Nucleus accumbens (tissue), 56 donors: Measurements from ENCODE around the gene DNLZ.
"Not testable (repeated sequence)": the region's sequence is repeated elsewhere in the genome, so short reads cannot be mapped to it uniquely, and the experiment has no call there.

Source experiments
- DNase-seq, 56 donors: peaks; one replicate each; lab custom pipeline; 2025; lab: John Stamatoyannopoulos, UW

DNLZ gene

DNA sequence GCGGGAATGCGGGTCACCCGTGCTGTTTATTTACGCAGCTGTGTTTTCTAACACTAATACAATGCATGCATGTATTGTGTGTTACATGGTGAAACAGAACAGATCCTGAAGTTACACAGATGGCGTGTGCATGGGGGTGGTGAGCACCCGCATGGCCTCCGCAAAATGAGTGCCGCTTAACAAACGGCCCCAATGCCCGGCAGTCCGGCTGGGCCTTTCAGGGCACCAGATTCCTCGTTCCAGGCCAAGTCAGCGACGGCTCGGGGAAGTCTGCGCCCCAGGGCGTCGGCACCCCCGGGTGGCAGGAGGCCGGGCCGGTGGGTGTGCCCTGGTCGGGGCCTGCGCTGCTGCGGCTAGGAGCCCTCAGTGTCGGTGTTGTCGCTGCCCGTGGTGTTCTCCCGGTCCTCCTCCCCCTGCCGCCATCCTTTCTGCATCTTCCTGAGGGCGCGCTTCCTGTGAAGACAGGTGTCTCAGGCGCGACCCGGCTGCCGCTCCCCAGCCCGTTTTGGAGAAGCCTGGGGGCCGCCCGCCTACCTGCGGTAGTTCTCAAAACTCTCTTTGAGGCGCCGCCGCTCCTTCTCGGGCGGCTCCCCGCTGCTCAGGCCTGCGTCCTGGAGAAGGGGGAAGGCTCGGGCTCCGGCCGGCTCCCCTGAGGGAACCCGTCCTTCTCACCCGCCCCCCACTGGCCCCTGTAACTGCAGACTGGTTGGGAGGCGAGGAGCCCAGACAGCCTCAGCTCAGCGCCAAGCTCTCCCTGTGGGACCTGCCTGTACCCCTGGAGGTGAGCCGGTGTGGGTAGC, 605 bp upstream of the DNLZ start:
- DNase-seq = no peak

DNA sequence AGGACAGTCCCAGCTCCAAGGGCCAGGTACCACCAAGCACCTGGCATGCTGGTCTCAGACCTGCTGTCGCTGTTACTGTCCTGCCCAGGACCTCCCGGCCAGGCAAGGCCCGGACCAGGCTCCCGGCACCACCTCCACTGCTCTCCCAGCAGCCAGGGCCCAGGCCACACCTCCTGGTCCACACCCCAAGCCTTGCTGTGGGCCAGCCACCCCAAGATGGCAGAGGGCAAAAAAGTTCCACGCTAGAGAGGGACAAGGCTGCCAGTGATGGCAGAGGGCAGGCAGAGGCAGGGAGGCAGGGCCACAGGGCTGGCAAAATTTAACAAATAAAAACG, 1.1 kb downstream of the DNLZ start:
- DNase-seq = no peak

DNA sequence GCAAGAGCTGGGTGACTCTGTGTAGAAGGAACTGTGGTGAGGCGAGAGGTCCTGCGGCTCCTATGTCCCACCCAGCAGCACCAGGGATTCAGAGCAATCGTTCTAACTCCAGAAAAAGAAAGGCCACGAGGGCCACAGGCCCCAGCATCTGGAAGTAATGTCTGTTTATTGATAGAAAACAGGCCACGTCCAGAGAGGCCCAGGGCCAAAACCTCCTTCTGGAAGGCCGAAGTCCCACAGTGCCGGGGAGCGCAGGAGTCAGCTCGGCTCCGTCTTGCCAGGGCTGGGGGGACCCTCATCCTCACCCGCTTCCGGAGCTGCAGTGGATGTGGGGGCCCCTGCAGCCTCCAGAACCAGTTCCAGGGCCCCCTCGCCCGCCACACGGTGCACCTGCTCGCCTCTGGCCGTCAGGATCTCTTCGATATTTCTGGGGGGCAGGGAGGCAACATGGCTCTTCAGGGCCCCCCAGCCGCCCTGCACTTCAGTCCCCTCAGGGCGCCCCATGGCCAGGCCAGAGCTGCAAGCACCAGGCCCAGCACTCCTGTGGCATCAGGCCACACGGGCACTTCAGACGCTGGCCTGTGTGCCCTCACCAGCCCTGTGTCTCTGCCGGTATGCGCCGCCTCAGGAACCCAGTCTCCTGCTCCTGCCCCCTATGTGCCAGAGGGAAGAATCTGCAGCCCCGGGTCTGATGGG, 1.6 kb downstream of the DNLZ start:
- DNase-seq = no peak

DNA sequence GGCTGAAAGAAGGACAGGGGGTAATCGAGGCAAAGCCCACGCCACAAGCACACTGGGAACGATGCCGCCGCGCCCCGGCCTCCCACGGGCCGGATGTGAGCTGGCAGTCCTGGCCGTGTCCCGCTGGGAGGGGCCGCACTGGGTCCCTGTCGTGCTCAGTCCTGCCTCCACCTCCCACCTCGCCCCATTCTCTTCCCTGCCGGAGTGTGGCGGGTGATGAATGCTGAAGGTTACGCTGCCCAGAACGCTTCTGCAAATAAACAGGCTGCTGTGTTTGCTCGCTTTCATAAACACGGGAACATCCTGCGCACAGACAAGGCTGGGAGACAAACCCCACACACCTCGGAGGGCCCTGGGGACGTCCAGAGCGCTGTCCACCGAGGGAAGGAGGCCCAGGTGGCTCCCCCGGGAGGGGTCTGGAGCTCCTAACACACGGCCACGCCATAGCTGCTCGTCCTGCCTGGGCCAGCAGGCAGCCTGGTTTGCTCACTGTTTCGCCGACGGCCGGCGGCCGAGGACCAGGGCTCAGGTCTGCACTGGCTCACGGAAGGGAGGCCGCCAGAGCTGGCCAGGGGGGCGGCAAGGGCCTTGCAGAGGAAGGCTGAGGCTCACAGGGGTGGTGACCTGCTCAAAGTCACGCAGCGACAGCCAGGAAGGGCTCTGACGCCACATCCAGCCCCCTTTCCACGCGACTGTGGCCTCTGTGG, 2.3 kb downstream of the DNLZ start:
- no peak for DNase-seq

DNA sequence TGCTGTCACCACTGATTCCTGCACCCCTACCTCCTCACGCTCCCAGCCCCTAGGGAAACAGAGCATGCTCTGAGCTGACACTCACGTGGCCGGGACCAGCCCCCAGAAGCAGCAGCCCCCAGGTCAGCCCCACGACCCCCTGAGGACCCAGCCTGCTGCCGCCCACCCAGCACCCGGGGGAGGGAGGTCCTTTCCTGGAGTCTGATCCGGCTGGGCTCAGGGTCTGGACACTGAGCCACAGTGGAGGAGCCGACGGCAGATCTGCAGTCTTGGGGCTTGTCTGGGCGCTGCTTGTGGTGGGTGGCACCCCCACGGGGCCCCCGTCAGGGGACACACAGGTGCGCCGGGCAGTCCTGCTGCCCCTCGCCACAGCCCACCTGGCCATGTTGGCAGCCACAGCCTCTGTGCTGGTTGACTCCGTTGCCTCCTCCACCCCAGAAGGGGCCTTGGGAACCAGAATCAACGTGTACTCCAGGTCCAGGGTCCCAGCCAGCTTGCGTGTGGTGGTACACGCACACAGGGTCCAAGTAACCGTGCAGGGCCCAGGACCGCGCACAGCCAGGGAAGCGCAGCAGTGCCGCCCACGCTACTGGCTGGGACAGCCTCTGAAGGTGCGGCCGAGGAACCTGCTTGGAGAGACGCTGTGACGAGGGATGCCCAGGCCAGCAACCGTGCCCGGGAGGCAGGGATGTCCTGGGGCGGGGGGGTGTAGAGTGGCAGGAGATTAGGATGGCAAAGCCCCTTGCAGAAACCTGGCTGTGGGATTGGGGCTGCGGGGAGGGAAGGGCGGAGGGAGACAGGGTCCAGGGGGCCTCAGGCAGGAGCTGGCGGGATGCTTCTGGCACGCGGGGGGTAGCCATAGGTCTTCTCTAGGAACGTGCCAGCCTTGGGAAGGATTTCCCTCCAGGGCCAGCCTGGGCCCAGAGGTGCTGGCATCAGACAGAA, 3.5 kb downstream of the DNLZ start:
- DNase-seq = no peak

DNA sequence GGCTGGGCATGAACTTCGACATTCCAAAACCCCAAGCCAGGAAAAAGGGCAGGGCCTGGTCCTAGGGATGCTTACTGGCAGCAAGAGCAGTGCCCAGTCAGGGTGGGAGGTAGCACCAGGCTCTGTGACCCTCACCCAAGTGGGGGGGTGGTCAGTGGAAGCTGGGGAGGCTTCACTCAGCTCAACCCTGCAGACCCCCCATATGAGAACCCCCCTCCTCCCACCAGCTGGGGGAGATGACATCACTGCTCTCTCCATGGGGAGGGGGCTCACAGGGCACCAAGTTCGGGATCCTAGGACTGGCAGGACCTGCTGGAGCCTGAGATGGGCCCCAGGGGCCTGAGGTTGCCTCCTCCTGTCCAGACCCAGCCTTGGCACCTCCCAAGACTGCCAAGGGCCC, 4.7 kb downstream of the DNLZ start:
- DNase-seq = no peak

DNA sequence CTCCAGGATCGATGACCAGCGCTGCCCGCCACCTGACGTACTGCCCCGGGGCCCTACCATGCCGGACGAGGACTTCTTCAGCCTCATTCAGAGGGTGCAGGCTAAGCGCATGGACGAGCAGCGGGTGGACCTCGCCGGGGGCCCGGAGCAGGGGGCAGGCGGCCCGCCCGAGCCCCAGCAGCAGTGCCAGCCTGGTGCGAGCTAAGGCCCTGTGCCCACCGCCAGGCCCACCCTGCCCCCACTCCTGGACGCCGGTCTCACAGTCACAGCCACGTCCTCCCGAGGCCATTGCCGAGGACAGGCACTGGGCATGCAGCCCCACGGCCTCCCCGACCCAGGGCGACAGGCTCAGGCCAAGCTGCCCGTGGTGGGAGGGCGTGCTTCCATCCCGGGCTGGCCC, 5.5 kb downstream of the DNLZ start:
- no peak for DNase-seq

DNA sequence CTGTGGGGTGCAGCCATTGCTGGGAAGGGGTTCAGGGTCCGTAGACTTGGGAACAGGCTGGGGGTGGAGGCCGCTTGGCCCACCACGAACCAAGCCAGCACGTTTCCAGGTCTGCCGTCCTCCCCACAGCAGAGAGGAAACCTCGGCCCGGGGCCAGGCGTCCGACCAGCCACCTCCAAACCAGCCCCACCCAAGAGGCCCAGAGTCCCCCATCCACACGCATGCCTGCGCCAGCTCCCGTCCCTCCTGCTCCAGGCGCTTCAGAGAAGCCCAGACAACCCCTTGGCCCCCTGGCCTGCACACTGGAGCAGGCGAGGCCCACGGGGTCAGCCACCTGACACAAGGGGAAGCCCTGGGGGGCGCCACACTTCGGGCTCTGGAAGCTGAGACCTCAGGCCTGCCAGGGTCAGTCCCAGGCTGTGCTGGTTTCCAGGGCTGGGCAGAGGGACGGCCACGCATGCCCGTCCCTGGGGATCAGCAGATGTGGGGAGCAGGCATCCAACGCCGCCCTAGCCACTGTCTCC, 6.3 kb downstream of the DNLZ start:
- no peak for DNase-seq

DNA sequence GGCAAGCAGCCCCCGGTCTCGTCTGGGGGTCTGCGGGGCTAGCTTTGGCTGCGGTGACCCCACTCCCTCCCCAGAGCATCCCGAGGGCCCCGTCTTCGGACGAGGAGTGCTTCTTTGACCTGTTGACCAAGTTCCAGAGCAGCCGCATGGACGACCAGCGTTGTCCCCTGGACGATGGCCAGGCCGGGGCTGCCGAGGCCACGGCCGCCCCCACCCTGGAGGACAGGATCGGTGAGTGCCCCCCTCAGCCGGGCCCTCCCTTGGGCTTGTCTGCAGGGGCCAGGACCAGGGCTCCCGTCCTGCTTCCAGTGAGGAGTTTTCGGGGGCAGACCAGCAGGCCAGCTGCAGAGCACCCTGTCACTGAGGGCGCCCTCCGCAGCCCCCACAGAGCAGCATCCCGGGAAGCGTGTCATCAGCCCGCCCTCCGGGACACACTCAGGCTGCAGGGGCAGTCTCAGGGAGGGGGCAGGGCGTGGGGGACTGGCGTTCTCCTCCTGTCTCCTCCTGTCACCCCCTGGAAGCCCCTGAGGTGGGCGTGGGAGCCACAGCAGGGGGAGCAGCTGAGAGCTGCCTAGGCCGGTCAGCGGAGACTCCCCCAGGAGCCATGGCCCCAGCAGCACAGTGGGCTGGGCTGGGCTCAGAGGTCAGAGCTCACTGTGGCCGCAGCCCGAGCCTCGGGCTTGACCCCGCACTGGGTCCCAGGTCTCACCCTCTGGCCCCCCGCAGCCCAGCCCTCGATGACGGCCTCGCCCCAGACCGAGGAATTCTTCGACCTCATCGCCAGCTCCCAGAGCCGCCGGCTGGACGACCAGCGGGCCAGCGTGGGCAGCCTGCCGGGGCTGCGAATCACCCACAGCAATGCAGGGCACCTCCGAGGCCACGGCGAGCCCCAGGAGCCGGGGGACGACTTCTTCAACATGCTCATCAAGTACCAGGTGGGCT, 7.7 kb downstream of the DNLZ start:
- DNase-seq = no peak

DNA sequence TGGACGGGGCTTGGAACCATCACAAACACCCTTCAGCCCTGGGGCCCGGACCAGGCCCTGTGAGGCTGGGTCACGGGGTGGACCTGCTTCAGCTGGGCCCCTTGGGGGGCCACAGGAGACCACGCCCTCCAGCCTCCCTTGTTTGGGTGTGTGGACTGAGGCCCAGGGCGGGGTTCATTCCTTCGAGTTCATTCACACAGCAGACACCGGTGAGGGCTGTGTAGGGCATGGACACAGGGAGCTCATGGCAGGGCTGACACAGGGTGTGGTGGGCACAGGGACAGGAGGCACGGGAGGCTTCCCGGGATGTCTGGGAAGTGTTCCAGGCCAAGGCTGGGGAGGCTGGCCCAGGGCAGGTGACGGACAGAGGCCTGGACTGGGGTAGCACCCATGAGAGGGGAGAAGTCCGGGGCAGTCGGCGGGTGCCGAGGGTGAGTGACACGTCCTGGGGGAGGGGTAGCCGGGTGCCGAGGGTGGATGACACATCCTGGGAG, 8.9 kb downstream of the DNLZ start:
- DNase-seq = no peak

DNA sequence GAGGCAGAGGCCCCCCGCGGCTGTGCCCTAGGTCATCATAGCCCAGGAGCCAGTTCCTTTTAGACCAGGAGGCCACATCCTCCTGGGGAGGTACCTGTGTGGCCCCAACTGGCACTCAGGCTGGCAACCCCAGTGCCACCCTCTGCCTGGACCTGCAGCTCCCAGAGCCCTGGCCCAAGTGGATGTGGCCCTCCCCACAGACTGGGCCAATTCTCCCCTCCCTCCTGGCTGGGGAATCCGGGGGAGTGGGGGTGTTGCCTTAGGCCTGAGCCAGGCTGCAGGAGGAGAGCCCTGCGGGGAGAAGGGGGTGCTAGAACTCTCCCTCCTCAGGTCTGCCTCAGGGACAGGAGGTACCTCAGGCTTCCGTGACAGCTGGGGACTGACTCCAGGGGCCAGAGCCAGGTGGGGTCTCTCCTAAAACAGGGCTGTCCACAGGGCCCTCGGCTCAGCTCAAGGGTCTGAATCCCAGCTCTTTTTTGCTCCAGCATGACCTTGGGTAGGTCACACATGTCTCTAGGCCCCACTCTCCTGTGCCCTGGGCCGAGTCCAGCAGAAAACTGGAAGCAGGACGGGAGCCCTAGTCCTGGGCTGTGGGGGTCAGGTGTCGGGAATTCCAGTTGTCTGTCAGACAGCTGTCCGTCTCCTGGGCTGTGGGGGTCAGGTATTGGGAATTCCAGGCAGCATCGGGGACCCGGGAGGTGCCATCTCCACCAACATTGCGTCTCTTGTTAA, 9.6 kb downstream of the DNLZ start:
- no peak for DNase-seq

DNA sequence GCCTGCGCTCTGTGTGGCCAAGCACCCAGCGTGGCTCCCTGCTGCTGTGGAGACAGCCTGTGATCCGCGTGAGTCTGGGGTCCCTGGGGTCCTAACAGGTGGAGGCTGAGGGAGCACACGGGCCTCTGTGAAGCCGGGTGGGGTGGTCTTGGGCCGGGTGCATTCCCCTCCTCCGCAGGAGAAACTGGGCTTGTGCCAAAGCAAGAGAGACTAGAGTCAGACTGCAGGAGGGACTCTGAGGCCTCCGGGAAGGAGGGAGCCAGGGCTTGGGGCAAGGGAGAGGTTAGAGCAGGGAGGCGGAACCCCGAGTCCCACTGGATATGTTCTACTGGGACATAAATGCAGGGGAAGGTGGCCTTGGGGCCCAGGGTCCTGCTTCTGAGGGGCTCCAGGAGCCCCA, 10.5 kb downstream of the DNLZ start:
- DNase-seq = no peak

DNA sequence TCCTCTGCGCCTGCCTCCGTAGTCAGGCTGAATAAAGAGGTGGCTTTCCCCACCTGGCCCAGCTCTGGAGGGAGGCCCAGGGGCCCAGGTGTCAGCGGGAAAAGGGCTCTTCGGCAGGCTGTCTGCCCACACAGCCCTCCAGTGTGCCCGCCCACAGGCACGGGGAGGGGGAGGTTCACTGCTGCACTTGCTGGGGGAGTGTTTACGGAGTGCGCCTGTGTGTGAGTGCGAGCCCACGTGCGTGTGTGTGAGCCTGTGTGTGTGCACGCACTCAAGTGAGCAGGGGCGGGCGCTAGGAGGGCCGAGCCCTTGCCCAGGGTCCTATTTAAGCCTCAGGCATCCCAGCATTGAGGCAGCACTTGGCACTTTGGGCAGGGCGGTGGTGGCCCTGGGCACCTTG, 10.9 kb downstream of the DNLZ start:
- DNase-seq = peak in 20 of 56 donors; percentile 4 to 77 (median 30)

DNA sequence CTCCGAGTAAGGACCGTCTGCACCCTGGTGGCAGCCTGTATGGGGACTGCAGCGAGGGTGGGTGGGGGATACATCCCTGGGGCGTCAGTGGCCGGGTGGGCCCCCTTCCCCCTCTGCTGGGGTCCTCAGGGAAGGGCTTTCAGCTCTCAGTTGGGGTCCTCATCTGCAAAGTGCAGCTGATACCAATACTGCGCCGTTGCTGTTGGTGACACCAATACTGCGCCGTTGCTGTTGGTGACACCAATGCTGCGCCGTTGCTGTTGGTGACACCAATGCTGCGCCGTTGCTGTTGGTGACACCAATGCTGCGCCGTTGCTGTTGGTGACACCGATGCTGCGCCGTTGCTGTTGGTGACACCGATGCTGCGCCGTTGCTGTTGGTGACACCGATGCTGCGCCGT, 11.7 kb downstream of the DNLZ start:
- DNase-seq = not testable (repeated sequence)

DNA sequence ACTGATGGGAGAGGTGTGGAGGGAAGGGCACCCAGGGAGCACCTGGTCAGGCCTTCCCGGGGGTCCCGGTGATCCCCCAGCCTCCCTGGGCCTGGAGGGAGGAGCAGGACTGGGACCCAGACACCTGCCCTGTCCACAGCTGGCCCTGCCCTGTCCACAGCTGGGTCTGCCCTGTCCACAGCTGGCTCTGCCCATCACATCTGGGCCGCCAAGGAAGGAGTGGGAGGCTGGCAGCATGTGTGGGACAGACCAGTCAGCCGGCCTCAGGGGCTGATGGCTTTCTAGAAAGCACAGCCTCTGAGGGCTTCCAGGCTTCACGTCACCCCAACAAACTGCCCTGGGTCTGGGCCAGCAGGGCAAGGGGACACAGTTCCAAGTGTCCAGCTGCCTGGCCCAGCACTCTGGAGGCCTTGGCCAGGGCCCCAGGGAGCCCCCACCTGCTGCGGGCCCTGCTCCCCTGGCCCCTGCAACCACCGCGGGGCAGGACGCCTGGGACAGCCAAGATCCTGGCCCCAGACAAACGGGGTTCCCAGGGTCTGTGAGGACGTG, 12.2 kb downstream of the DNLZ start:
- DNase-seq = peak in 6 of 56 donors; percentile 9 to 44 (median 22)

DNA sequence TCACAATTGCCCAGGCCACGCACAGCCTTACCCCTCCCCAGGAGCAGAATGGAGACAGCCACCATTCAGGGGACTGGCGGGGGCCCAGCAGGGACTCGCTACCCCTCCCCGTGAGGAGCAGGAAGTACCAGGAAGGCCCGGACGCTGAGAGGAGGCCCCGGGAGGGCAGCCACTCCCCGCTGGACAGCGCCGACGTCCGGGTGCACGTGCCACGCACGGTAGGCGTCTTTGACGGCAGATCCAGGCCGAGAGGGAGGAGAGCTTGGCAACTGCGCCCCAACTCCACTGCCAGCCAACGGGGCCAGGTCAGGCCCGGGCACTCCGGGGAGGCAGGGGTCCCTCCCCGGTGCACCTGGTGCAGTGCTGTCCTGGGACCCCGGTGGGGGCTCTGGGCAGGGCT, 14.0 kb downstream of the DNLZ start:
- DNase-seq = no peak

DNA sequence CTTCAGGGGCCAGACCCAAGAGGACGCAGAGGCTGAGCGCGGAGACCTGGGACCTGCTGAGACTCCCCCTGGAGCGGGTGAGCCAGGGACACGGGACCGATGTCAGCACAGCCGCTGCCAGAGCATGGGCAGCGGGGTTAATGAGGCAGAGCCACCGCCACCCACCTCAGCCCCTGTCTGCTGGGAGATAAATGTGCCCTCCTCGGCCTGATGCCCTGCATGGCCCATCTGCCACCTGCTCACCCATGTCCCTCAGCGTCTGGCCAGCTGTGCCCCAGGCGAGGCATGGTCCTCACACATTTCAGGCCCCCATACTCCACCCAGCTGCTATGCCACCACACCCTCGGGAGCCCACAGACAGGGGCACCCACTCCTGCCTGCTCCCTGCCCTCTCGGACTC, 14.9 kb downstream of the DNLZ start:
- no peak for DNase-seq
